K562 (cell line): ENCODE results near the gene TEX53. TPM values are rescaled to one million over a fixed set of nuclear protein-coding genes. Genes with fewer than 3 reads are reported as not detected.

Experiments
- DACH1 ChIP-seq: fragments of 450-650 bp; IDR thresholded peaks from 2 replicates; pipeline ENCODE4 v1.6.1; 2018; ENCODE audit not compliant: partially characterized antibody
- REST ChIP-seq, 2 experiments: fragments of 450-650 bp; formaldehyde crosslinking in 1 of 2; IDR thresholded peaks; 2 replicates each; pipeline versions ENCODE4 v1.4.0 to v1.6.1; 2014 to 2020; ENCODE audit warnings: mild to moderate bottlenecking in 2 of 2, borderline replicate concordance in 1 of 2, low read depth in 1 of 2
- SMC3 ChIP-seq: conservative IDR thresholded peaks from 2 replicates; pipeline ENCODE4 v1.6.1; 2011; ENCODE audit warnings: low read depth, low read length, improper control_type of control experiment; ENCODE audit not compliant: insufficient read depth
- SNIP1 ChIP-seq: fragments of 450-650 bp; IDR thresholded peaks from 2 replicates; pipeline ENCODE4 v1.7.1; 2017; ENCODE audit warnings: low read depth, mild to moderate bottlenecking
- ZNF184 ChIP-seq: sonication (generic); formaldehyde crosslinking; IDR thresholded peaks from 2 replicates; pipeline ENCODE4 v1.5.0; 2020; ENCODE audit warnings: missing genetic modification reagents
- polyA plus RNA-seq, 8 experiments: library from polyadenylated mRNA; depleted of rRNA in 4 of 8; stranded (reverse) in 5 of 8; unstranded in 3 of 8; fragments of >200 nt; fragmentation: Nextera tagmentation in 2 of 8; fragmentation: Illumina TruSeq in 1 of 8; extraction: Ambion mirVana in 2 of 8; extraction: Trizol in 1 of 8; gene quantifications; 2 replicates each; pipeline versions ENCODE4 v1.2.1 to v1.2.3, GENCODE V29; 2011 to 2014; ENCODE audit warnings: inconsistent platforms in 1 of 8, missing spikeins in 1 of 8
- total RNA-seq, 7 experiments: library from RNA; depleted of rRNA in 6 of 7; stranded (reverse); fragments of >200 nt in 6 of 7; fragmentation: Illumina TruSeq in 2 of 7; extraction: Trizol in 2 of 7; gene quantifications; 2 replicates each; pipeline versions ENCODE4 v1.2.1 to v1.2.3, GENCODE V29; 2011 to 2021; ENCODE audit warnings: low replicate concordance in 1 of 7
- TF ChIP-seq, protein P1 (sequence below): fragments of 450-650 bp; formaldehyde crosslinking; IDR thresholded peaks from 2 replicates; pipeline ENCODE4 v1.4.0; 2020; ENCODE audit warnings: mild to moderate bottlenecking, moderate library complexity
- TF ChIP-seq, protein P2 (sequence below): fragments of 450-650 bp; IDR thresholded peaks from 2 replicates; pipeline ENCODE4 v1.6.1; 2018; ENCODE audit not compliant: partially characterized antibody

Gene TEX53
- total and polyA plus RNA-seq, 9 of the 15 experiments (the other 6 are each of a cell fraction or from before 2014, with no cell fraction given), result not detected

DNA sequence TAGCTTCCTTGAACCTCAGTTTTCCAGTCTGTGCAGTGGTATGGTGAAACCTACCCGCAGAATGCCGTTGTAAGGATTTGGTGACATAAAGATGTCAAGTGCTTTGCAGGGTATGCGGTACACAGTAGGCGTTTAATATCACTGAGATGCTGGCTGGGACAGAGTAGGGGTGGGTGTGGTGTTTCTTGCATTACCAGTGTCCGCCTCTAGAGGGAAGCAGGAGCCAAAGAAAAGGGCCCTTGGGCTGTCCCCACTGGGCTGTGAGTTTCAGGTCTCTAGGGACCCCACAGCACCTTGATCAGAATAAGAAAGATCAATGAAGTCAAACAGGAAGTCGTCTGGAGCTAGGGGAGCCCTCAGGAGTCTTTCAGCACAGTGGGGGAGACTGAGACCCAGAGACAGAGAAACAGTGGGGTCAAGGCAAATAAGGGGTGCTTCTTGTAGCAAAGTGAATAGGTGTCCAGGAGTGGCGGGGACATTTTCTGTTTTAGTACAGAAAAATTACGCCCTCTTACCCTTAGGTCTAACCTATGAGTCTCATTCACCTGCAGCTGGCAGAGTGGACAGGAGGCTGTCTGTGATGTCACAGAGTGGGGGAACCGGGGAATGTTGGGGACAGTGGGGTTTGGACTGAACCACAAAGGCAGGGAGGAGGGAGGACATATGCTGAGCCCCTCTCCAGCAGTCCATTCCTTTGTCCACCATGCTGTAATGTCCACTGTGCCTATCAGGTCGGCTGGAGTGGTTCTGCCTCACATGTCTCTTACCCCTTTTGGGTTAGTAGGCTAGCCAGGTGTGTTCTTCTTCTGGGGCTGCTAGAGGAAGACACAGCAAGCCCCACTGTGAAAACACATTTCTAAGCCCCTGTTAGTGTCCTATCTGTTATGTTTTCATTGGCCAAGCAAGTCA lies 4.7 kb upstream of the TEX53 start (continued):
- TF ChIP-seq REST (IDR thresholded peaks at IDR 0.05; ENCODE audit: borderline replicate concordance) (peak; percentile 39; the same call in 1 of the 2 replicates), REST (CRISPR knock-in tag; IDR thresholded peaks at IDR 0.05; ENCODE audit: low read depth) (no peak), DACH1 (no peak), SMC3 (peak; percentile 65), ZNF184 (CRISPR knock-in tag) (no peak), SNIP1 (no peak)
- TF ChIP-seq, protein P1, sequence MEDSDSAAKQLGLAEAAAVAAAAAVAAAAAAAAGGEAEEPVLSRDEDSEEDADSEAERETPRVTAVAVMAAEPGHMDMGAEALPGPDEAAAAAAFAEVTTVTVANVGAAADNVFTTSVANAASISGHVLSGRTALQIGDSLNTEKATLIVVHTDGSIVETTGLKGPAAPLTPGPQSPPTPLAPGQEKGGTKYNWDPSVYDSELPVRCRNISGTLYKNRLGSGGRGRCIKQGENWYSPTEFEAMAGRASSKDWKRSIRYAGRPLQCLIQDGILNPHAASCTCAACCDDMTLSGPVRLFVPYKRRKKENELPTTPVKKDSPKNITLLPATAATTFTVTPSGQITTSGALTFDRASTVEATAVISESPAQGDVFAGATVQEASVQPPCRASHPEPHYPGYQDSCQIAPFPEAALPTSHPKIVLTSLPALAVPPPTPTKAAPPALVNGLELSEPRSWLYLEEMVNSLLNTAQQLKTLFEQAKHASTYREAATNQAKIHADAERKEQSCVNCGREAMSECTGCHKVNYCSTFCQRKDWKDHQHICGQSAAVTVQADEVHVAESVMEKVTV (CRISPR knock-in tag), result 0 out of 2 replicates have a peak, but pooled peaks have one; percentile 18
- TF ChIP-seq, protein P2, sequence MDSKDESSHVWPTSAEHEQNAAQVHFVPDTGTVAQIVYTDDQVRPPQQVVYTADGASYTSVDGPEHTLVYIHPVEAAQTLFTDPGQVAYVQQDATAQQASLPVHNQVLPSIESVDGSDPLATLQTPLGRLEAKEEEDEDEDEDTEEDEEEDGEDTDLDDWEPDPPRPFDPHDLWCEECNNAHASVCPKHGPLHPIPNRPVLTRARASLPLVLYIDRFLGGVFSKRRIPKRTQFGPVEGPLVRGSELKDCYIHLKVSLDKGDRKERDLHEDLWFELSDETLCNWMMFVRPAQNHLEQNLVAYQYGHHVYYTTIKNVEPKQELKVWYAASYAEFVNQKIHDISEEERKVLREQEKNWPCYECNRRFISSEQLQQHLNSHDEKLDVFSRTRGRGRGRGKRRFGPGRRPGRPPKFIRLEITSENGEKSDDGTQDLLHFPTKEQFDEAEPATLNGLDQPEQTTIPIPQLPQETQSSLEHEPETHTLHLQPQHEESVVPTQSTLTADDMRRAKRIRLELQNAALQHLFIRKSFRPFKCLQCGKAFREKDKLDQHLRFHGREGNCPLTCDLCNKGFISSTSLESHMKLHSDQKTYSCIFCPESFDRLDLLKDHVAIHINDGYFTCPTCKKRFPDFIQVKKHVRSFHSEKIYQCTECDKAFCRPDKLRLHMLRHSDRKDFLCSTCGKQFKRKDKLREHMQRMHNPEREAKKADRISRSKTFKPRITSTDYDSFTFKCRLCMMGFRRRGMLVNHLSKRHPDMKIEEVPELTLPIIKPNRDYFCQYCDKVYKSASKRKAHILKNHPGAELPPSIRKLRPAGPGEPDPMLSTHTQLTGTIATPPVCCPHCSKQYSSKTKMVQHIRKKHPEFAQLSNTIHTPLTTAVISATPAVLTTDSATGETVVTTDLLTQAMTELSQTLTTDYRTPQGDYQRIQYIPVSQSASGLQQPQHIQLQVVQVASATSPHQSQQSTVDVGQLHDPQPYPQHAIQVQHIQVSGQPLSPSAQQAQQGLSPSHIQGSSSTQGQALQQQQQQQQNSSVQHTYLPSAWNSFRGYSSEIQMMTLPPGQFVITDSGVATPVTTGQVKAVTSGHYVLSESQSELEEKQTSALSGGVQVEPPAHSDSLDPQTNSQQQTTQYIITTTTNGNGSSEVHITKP, result peak; percentile 53
- TF ChIP-seq, all 486 proteins: peak for 8
